Gastrocnemius medialis (tissue), 4 donors: ENCODE data around the gene TFR2.

ENCODE experiments used
- POLR2A ChIP-seq, 2 donors: fragments of 450-650 bp; IDR thresholded peaks; one replicate each; pipeline ENCODE4 v1.6.1; 2017; ENCODE audit warnings: antibody characterized with exemption in 2 of 2, mild to moderate bottlenecking in 2 of 2, moderate library complexity in 2 of 2
- TF ChIP-seq, protein P1 (sequence below), 5 experiments: fragments of 450-650 bp in 3 of 5; fragments of 200-600 bp in 2 of 5; sonication (generic) in 2 of 5; IDR thresholded peaks in 4 of 5; conservative IDR thresholded peaks in 1 of 5; 1 replicate in 4 of 5; 2 replicates in 1 of 5; pipeline ENCODE4 v1.5.1; 2016 to 2019; ENCODE audit warnings: antibody characterized with exemption in 5 of 5, mild to moderate bottlenecking in 3 of 5, moderate library complexity in 3 of 5

DNA sequence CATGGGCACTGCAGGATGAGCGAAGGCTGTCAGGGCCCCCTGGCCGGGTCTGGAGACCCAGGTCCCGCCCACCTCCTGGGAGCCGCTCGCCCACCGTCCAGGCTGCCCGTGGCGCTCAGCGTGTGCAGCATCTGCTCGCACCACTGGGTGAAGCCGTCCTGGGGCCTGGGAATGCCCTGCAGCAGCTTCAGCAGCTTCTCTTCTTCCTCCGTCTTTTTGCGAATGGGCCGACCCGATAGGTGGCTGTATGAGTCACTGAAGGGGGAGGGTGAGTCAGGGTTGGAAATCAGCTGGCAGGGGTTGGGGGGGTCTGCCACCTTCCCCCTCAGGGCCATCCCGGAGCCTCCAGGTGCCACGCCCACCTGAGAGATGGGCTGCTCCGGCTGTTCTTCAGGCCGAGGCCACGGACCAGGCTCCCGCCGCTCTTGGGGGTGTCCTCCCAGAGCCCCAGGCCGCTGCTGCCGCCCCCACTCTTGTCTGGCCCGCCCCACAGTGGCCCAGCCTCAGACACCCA is 40.9 kb upstream of the TFR2 start:
- TF ChIP-seq POLR2A (IDR thresholded peaks at IDR 0.05): no peak
- TF ChIP-seq, protein P1, sequence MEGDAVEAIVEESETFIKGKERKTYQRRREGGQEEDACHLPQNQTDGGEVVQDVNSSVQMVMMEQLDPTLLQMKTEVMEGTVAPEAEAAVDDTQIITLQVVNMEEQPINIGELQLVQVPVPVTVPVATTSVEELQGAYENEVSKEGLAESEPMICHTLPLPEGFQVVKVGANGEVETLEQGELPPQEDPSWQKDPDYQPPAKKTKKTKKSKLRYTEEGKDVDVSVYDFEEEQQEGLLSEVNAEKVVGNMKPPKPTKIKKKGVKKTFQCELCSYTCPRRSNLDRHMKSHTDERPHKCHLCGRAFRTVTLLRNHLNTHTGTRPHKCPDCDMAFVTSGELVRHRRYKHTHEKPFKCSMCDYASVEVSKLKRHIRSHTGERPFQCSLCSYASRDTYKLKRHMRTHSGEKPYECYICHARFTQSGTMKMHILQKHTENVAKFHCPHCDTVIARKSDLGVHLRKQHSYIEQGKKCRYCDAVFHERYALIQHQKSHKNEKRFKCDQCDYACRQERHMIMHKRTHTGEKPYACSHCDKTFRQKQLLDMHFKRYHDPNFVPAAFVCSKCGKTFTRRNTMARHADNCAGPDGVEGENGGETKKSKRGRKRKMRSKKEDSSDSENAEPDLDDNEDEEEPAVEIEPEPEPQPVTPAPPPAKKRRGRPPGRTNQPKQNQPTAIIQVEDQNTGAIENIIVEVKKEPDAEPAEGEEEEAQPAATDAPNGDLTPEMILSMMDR (IDR thresholded peaks at IDR 0.05 in 4 of 5, conservative IDR thresholded peaks at IDR 0.05 in 1 of 5): no peak
